Measurements from ENCODE around the gene GIPR.

DNA sequence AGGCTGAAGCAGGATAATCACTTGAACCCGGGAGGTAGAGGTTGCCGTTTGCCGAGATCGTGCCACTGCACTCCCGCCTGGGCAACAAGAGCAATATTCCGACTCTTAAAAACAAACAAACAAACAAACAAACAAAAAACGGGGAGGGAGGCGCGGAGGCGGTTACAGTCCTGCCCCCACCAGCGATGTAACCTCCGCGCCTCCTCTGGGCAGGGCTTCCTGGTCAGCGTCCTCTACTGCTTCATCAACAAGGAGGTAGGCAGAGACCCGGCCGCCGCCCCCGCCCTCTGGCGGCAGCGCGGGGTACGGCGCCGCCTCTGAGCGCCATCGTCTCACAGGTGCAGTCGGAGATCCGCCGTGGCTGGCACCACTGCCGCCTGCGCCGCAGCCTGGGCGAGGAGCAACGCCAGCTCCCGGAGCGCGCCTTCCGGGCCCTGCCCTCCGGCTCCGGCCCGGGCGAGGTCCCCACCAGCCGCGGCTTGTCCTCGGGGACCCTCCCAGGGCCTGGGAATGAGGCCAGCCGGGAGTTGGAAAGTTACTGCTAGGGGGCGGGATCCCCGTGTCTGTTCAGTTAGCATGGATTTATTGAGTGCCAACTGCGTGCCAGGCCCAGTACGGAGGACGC is 13.5 kb downstream of the GIPR start:
- TF ChIP-seq, protein P1, sequence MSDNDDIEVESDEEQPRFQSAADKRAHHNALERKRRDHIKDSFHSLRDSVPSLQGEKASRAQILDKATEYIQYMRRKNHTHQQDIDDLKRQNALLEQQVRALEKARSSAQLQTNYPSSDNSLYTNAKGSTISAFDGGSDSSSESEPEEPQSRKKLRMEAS (IDR thresholded peaks at IDR 0.05; ENCODE audit: low read depth, low read length) = no peak
- TF ChIP-seq CTCF (IDR thresholded peaks at IDR 0.05; ENCODE audit: low read depth, low read length) = peak; percentile 75
